NCI-H446 treated with DMSO at 0.1 percent for 48 hours (cell line): ENCODE measurements around the gene UBR3.
"Not testable (repeated sequence)": the region's sequence is repeated elsewhere in the genome, so short reads cannot be mapped to it uniquely, and the experiment has no call there.

ENCODE experiments used
- DNase-seq: peaks from one replicate; lab custom pipeline; 2025; lab: John Stamatoyannopoulos, UW

UBR3 gene

GRCh38 chr2:169945515-169945914 lies 118.3 kb downstream of the UBR3 start:
- no peak for DNase-seq

- no peak for DNase-seq
These were observed 118.8 kb downstream of the UBR3 start for GRCh38 chr2:169946092-169946491.

GRCh38 chr2:169946546-169946945 lies 119.3 kb downstream of the UBR3 start:
- DNase-seq, result no peak

GRCh38 chr2:169955940-169956339 lies 128.7 kb downstream of the UBR3 start:
- no peak for DNase-seq

GRCh38 chr2:169957219-169957618 lies 130.0 kb downstream of the UBR3 start:
- not testable (repeated sequence) for DNase-seq

GRCh38 chr2:169961911-169962310 lies 134.7 kb downstream of the UBR3 start:
- DNase-seq, result no peak

- no peak for DNase-seq
These were observed 136.5 kb downstream of the UBR3 start for GRCh38 chr2:169963786-169964185.

- DNase-seq, result no peak
These were observed 137.5 kb downstream of the UBR3 start for GRCh38 chr2:169964740-169965139.

GRCh38 chr2:169965495-169965894 lies 138.2 kb downstream of the UBR3 start:
- DNase-seq, result no peak

GRCh38 chr2:169966454-169966853 lies 139.2 kb downstream of the UBR3 start:
- no peak for DNase-seq

- DNase-seq, result no peak
These were observed 141.5 kb downstream of the UBR3 start for GRCh38 chr2:169968743-169969142.

- DNase-seq, result no peak
These were observed 148.0 kb downstream of the UBR3 start for GRCh38 chr2:169975221-169975620.

GRCh38 chr2:169976335-169976851 lies 149.1 kb downstream of the UBR3 start:
- DNase-seq, result no peak

- DNase-seq, result no peak
These were observed 150.3 kb downstream of the UBR3 start for GRCh38 chr2:169977530-169977929.

GRCh38 chr2:169978402-169979017 lies 151.3 kb downstream of the UBR3 start:
- DNase-seq, result no peak

GRCh38 chr2:169979025-169979424 lies 151.8 kb downstream of the UBR3 start:
- DNase-seq, result no peak

GRCh38 chr2:169980001-169980400 lies 152.7 kb downstream of the UBR3 start:
- no peak for DNase-seq

GRCh38 chr2:169980643-169981042 lies 153.4 kb downstream of the UBR3 start:
- no peak for DNase-seq

GRCh38 chr2:169982929-169983328 lies 155.7 kb downstream of the UBR3 start:
- no peak for DNase-seq

GRCh38 chr2:169983506-169983905 lies 156.3 kb downstream of the UBR3 start:
- DNase-seq, result no peak

GRCh38 chr2:169984145-169984544 lies 156.9 kb downstream of the UBR3 start:
- DNase-seq, result no peak

- DNase-seq, result no peak
These were observed 167.5 kb downstream of the UBR3 start for GRCh38 chr2:169994752-169995151.

- DNase-seq, result no peak
These were observed 170.1 kb downstream of the UBR3 start for GRCh38 chr2:169997140-169997887.

- DNase-seq, result peak; percentile 97
These were observed 171.8 kb downstream of the UBR3 start for GRCh38 chr2:169999054-169999453.
